HG03196 (cell line): ENCODE data around the gene VAMP4.

Source experiments
- ATAC-seq: cut with Tn5 transposase; IDR thresholded peaks from one replicate; pipeline ENCODE4 v1.9.1; 2021; ENCODE audit not compliant: unreplicated experiment

VAMP4 gene

GRCh38 chr1:171653796-171654195 is 88.1 kb downstream of the VAMP4 start:
- ATAC-seq, result no peak

GRCh38 chr1:171652234-171652822 is 89.5 kb downstream of the VAMP4 start, which contains the start of gene MYOC:
Gene MYOC, minus strand, starts transcription at chr1:171652688. Its CDS starts 77 bp downstream, at chr1:171652611.
- ATAC-seq, result no peak
